Measurements from ENCODE around the gene LRSAM1.
A peak's percentile ranks its signal among the peaks of the same experiment; 100 is the strongest.

The LRSAM1 gene

DNA sequence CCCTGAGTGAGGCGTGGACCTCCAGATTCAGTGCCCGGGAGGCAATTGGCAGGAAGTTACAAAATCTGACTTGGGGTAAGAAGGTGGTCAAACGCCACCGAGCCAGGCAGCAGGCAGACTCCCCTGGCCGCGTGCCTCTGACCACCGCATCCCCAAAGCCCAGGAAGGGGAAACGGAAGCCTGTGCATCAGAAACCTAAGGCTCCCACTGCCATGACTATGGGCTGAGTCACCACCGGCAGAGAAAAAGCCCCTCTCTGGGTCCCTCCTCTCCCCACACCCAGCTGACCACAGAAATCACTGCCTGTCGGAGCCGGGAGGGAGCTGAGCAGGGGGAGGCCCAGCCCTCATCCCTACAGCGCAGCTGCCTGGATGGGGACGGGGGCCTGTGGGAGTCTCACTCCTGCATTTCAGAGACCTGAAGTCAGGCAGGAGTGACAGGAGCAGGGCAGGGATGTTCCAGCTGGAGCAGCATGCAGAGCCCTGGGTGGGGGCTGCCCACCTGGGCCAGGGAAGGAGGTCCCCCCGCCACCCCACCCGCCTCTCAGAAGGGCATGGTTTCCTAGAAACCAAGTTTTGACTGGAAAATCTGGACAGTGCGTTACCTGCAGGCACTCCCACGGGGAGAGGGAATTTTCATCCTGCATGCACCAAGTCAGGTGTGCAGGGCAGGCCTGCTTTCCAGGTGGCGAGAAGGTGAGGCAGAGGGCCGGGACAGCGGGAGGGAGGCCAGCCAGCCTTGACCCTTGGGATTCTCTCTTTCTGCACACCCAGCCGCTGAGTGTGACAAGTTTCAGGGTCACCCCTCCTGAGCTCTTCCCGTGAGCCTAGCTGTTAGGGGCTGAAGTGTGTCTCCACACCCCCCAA, 68.2 kb downstream of the LRSAM1 start:
- DNase-seq: no peak

DNA sequence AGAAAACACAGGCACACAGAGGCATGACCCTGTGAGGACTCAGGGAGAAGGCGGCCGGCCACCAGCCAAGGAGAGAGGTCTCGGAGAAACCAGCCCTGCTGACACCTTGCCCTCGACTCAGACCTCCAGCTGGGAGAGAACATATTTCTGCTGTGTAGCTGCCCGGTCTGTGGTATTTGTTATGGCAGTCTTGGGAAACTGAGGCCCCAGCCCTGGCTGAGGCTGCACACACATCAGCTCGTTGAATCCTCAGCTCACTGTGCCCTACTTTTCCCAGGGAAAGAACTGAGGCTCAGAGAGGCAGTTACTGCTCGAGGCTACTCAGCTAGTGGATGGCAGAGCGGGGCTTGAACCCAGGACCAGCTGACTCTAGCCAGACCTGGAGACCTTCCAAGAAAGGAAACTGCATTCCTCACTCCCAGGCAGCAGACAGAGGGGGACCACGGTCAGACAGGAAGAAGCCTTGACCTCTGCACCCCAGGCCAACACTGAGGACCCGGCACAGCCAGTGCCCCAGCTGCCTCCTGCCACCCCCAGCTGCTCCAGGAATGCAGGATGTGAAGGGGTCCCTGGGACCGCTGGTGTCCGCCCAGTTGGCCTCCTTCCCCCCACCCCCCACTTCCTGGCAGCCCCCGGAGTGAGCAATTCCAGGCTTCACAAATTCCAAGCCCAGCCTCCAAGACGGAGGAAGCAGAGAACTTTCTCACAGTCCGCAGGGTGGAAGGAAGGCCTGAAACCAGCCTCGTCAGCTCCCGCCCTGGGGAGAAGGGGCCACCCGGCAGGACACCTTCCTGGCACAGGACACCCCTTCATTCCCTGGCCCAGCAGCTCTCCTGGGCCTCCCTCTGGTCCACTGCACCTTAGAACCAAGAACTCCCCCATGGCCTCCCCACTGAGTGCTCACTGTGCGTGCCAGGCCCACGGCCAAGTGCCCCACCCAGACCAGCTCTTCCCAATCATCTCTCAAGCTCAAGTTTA, 69.9 kb downstream of the LRSAM1 start:
- DNase-seq: no peak

DNA sequence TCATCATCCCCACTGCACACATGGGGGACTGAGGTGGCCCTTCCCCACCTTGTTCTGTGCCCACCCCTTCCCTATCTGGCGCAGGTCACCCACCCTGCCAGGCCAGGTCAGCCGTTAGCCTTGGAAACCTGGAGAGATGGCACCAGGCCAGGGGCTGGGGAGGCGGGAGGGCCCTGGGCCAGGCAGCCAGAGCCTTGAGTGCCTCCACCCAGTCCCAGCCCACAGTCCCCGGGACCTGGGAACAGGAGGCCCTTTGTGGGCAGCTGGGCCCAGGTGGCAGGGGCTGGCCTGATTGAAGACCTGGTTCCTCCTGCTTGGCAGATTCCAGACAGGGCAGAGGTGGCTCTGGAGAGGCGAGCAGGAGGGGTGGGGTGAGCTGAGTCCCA, 70.6 kb downstream of the LRSAM1 start:
- DNase-seq: no peak

DNA sequence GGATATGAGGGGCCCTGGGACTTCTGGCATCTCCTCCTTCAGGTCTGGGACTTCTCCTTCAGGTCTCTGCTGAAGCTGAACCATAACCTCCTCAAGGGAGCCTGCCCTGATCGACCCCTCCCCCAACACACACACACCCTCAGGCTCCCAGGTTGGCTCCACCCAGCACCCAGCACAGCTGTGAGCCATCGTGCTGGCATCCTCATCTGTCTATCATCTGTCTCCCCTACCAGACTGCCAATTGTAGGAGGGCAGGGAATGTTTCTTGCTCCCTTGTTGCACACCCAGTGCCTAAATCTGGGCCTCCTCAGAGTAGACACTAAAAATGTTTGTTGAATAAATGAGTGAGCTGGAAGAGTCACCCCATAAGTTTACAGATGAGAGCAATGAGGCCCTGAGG, 71.4 kb downstream of the LRSAM1 start:
- no peak for DNase-seq

DNA sequence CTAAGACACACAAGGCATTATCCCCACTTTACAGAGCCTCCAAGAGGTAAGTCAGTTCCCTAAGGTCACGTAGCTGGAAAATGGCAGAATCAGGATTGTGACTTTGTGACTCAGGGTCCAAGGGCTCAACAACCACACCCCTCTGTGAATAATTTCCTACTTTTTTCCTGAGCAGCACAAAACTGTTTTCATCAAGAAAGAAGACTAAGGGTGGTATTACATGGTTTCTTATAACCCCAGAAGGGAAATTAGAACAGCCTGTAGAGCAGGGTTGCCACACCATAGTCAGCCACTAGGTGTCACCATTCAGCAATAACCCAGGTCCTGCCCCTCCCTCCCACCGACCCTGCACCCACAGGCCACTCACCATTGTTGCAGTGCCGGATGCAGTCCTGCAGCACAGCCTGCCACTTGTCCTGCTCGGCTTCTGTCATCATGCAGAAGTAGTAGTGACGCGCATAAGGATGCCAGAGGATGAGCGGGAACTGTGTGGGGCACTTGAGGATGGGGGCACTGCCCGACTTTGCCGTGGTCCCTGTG, 72.1 kb downstream of the LRSAM1 start:
- no peak for DNase-seq

DNA sequence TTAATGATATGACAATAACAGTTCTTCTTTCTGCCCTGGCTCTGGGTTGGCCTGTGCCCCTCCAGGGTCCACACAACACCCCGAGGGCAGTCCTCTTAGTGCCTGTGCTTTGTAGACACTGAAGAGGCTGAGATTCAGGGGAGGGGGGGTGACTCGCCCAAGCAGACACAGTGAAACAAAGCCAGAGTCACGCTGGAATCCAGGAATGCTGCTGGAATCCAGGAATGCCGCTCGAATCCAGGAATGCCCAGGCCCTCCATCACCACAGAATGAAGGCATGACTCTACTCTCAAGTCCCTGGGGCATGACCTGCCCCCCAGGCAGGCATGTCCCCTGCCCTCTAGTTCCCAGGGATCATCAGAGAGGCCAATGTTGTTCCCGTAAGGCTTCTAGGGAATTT, 73.1 kb downstream of the LRSAM1 start:
- DNase-seq: no peak

DNA sequence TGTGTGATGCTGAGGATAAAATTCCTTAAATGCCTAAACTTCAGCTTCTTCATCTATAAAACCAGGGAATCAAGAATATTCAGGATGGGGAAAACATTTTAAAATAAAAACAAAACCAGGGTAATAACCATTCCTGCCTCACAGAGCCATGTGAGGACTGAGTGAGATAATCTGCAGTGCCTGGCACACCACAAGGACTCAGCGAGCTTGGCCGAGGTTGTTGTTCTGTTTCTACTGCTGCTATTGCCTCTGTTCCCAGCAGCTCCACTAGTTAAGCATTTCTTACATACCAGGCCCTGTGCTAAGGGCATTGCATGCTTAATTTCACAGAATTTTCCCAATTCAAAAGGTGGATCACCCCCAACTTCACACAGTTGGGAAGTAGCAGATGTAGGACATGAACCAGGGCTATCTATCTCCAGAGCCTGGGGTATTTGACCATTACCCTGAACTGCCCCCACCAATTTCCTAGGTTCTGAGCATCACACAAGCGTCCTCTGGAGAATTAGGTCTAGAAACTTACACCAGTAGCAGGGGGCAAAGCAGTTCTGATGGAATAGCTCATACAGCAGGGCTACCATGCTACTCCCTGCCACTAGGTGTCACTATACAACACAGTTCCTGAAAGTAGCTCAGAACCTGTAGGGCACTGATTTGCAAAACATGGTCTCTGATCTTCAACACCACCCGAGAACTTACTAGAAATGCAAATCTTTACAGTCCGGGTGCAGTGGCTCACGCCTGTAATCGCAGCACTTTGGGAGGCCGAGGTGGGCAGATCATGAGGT, 74.3 kb downstream of the LRSAM1 start:
- peak; percentile 40 for DNase-seq

DNA sequence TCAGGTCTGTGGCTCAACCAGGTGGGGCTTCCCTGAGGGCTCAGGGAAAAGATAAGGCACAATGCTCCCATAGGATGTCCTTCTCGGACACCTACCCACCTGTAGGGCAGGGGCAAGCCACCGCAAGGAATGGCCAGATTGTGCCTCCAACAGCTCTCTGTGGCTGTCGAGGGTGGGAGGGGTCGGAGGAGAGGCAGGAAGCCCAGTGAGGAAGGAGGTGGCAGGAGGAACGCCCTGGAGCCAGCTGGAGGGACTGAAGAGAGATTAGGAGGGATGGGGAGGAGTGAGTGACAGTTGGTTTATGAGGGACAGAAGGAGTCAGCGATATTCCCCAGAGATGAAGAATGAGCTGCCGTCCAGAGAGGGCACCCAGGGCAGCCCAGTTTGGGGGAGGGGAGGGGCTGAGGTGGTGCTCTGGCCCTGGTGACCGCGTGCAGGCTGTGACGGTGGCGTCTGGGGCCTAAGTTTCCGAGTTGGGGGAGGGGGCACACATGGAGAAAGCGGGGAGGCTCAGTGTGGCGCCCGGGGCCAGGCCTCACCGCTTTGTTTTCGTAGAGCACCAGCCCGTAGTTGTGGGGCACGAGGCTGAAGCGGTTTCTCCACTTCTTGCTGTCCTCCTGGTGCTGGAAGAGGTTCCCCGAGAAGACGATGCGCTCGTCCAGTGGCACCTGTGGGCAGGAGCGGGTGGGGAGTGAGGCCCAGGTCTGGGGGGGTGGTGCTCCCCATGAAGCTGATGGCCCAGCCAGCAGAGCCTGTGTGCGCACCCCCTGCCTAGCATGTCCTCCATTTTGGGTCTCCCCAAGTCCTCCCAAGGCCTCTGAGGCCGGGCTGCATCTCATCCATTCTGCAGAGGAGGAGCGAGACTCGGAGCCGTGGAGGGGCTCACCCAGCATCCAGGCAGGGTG, 75.6 kb downstream of the LRSAM1 start:
- peak; percentile 33 for DNase-seq

DNA sequence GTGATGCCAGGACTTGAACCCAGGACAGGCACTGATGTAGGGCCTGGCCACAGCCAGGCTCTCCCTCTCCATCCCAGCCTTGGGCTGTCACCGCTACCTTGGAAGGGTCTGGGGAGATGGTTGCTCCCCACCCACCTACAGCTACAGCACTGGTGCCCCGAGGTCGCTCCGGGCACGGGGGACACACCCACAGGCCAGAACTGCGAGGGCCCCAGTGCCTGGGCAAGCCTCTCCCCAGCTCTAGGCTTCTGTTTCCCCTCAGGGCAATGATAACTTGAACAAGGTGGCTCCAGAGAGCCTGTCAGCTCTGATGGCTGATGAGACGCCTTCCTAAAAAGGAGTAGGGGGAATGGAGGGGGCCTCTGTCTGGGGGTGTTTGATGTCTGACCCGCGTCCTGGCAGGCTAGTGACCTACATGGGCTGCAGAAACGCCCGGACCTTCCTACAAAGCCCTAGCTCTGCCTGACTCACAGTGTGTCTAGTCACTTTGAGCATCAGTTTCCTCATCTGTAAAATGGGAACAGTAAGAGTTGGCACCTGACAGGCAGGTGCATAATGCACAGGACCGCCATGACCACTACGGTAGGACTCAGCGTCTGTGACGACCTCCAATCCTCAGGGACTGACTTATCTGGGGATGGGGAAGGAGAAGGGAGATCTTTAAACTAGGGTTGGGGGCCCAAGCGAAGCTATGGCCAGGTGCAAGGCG, 76.4 kb downstream of the LRSAM1 start:
- no peak for DNase-seq

DNA sequence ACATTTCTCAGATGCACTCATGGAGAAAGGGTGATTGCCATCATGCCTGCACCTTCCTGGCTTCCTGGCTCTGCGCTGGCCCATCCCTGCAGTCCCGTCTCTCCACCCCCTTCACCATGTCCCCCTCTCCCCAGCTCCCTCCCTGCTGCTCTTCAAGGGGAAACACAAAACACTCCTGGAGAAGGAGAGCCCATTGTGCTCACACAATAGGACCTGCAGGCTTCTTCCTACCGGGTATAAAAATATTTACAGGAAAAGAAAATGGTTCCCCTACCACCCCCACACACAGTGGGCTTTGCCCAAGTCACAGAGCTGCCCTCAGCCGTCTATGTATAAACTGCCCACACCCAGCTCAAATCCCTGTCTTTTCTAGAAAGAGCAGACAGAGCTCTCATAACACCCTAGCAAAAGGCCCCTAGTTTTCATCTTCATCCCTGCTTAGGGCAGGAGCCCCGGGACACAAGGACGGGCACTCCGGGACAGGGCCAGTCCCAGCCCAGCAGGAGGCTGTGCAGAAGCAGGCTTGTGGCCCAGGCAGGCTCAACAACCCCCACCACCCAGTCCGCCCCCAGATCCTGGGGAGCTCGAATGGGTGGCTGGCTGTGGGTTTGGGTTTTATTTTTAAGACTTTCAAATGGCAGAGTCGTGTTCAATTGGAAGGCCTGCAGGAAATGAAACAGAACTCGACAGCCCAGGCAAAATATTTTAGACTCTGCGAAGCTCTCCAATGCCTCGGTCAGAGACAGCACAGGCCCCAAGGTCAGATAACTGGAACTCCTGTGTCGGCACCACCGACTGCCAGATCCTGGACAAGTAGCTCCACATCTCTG, 77.3 kb downstream of the LRSAM1 start:
- no peak for DNase-seq

DNA sequence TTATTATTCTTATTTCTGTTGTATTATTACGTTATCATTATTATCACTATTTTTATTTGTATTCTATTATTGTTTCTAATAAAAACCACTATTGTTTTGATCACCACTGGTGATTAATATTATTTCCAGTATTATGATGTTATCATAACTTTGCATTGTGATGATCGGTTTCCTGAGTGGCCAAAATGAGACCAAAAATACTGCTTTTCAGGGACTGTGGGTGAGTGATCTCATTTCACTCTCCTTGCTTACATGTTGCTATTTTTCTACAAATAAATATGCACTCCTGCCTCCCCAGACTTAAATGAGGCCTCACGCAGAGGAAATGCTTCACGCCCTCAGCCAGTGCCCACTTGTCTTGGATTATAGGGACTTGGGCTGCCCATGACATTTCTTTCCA, 78.4 kb downstream of the LRSAM1 start:
- DNase-seq: no peak

DNA sequence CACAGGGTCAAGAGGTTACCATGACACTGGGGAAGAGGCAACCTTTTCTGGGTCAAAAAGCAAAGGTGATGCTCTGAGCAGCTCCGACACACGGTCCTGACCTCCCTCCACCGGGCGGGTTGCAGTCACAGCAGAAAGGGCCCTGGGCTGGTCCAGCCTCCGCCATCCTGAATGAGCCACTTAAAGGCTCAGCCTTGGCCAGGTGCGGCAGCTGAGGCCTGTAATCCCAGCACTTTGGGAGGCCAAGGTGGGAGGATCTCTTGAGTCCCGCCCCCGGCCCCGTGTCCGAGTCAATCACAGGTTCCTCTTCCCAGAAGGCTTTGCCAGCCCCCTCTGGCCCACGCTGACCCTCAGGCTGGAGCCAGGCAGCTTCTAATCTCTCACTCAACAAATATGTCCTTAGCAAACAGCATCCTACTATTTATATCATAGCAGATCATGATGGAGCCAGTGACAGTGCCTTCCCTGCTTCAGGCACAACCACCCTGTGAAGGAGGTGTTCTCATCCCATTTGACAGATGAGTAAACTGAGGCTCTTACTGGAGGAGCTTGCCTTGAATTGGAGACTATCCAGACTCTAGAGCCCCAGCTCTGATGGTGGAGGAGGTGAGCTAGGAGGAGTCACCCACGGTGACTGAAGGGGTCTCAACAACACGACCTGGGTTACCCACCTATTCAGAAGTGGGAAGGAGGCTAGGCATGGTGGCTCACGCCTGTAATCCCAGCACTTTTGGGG, 79.1 kb downstream of the LRSAM1 start:
- no peak for DNase-seq

DNA sequence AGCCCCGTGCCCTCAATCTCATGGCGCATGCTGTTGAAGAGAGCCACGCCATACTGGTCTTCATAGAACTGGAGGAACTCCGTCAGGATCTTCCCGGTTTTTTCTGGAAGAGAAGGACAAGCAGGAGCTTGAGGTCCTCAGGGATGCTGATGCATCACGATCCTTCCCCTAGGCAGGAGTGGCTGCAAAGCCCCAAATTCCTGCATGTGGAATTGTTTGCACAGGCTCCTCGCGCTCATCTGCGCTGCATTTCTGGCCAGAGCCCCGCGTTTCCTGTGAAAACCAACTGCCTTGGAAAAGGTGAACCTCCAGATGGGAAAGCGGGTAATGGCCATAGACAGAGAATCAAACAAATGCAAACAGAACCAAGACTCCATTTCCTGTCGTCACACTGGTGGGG, 80.4 kb downstream of the LRSAM1 start:
- no peak for DNase-seq

DNA sequence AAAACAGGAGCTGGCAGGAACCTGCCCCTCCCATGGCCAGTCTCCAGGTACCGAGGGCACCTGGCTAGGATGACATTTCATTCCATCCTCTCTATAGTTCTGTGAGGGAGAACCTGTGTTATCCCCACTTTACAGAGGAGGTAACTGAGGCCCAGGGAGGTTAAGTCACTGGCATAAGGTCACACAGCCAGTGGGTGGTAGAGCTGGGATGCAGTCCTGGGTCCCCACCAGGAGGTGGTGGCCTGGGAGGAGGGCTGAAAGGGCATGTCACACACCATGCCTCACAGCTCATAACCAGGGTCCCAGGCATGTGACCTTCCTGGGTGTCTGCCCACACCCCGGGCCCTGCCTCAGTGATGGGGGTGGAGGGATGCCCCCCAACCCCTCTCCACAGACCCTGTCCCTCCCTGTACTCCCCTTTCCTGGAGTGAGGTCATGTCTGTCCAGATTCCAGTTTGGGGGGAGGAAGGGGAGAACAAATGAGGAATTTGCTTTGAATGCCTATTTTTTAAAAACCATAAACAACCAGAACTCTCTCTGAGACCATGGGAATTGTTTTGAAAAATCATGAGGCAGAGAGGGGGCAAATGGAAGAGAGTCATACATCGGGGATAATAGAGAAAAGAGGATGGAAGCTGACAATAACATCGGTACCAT, 83.1 kb downstream of the LRSAM1 start:
- DNase-seq: no peak

DNA sequence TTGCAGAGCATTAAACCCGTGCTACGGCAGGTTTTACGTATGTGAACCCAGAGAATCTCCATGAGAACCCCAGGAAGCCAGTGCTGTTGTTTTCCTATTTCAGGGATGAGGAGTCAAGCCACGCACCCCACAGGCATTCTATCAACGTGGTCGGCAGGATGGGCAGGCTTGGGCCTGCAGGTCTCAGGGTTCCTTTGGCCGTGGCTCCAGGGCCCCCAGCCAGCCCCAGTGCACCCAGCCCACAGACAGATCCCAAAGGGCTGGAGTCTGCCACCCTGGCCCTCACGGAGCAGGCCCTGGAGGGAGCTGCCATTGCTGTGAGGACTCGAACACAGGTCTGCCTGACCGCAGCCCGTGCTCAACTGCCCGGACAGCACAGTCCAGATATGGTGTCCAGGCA, 83.6 kb downstream of the LRSAM1 start:
- no peak for DNase-seq

DNA sequence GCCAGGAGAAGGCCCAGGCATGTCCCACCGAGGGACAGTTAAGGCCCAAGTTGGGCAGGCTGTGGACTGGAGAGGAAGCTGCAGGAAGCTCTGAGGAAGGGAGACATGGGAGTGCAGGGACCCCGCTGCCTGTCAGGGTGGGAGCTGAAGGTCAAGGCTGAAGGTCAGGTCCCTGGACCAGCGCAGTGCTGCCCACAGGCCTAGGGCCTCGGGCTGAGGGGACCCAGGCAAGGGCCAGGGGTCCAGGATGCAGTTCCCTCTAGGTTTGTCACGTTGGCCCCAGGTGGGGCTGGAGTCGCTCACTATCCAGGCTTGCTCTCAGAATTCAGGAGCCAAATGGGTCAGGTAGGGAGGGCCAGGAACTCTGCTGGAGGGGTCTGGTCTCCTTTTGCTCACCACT, 84.1 kb downstream of the LRSAM1 start:
- no peak for DNase-seq

DNA sequence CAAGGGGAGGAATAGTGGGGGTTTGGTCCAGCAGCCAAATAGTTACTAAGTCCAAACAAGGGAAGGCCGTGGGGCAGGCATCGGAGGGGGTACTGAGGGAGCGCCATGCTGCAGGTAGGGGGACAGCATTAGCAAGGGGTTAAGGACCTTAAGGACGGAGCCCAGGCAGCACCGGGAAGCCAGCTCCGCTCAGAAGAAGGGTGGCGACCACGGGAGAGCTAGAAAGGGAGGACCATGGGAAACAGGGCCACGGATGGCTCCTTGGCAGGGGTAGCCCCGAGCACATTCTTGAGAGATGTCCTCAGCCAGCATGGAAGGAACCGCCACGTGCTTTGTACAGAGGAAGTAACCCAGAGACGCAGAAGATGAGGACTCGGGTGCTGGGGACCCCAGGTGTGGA, 84.5 kb downstream of the LRSAM1 start:
- DNase-seq: no peak

DNA sequence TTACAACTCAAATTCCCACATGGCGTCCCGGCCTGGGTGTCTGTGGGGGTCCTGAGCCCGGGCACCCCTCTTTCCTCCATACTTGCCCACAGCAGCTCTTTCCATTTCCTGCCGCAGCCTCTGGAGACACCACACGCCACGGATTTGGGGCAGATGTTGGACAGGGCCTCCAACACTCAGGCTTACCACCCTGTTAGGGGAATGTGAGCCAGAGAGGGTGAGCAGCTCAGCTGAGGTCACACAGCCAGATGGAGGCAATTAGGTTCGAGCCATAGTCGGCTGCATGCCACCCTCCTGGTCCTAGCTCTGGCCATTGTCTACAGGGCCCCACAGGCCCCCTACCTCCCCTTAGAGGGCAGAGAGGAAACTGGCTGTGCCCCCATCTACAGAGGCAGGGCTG, 85.2 kb downstream of the LRSAM1 start:
- no peak for DNase-seq

DNA sequence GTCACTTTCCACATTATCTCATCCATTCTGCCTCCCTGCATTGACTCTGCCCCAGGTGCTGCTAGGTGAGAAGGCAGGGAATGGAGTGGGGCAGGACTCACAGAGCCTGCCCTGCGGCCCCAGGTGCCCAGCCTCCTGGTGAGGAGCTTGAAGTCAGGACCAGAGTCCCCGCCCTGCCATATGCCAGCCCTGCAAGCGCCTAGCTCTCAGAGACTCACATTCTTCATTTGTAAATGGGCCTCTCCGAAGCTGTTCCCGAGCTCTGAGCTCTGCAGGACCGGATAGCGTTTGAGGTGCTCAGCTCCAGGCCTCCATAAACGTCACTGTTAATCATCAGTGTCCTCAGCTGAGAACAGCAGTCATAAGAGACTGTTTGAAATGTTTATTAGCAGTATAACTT, 85.7 kb downstream of the LRSAM1 start:
- DNase-seq: peak; percentile 98
